ENCODE measurements around the gene SHMT1. TPM values are rescaled to one million over a fixed set of nuclear protein-coding genes. Genes with fewer than 3 reads are reported as not detected.

SHMT1 gene
- total RNA-seq, 1 donor from 2014 or later: 3.9 TPM

- H3K4me1 Mint-ChIP-seq (ENCODE audit: low read depth): no peaks in the 10 kb centered on the region
- H3K36me3 Mint-ChIP-seq (ENCODE audit: low read depth): peaks cover 34% of the 10 kb centered on the region
- no peak overlapping the region for H3K27ac Mint-ChIP-seq (ENCODE audit: unreplicated experiment)
- no peak for DNase-seq (ENCODE audit: low spot score)
- no peak for TF ChIP-seq CTCF (IDR thresholded peaks at IDR 0.05)
- H3K27me3 Mint-ChIP-seq (ENCODE audit: low read depth): no peaks in the 10 kb centered on the region
- no peak overlapping the region for H3K4me3 Mint-ChIP-seq (ENCODE audit: unreplicated experiment)
- H3K9me3 Mint-ChIP-seq (ENCODE audit: low read depth): no peaks in the 10 kb centered on the region
Measured at GRCh38 chr17:18280249-18280648, 83.1 kb downstream of the SHMT1 start.

- H3K27me3 Mint-ChIP-seq (ENCODE audit: low read depth): no peaks in the 10 kb centered on the region
- TF ChIP-seq CTCF (IDR thresholded peaks at IDR 0.05): no peak
- DNase-seq (ENCODE audit: low spot score): no peak
- peaks cover 28% of the 10 kb centered on the region for H3K36me3 Mint-ChIP-seq (ENCODE audit: low read depth)
- no peak overlapping the region for H3K4me3 Mint-ChIP-seq (ENCODE audit: unreplicated experiment)
- no peaks in the 10 kb centered on the region for H3K4me1 Mint-ChIP-seq (ENCODE audit: low read depth)
- H3K27ac Mint-ChIP-seq (ENCODE audit: unreplicated experiment): no peak overlapping the region
- no peaks in the 10 kb centered on the region for H3K9me3 Mint-ChIP-seq (ENCODE audit: low read depth)
Measured at GRCh38 chr17:18278867-18279266, 84.5 kb downstream of the SHMT1 start.

Small RNAs within 50 kb of the gene (microRNA-seq; reads per million reads assigned to microRNA genes)
- not detected for gene MIR6778 (ENCODE audit: borderline number of aligned reads)

Other genes with a start within 250 kb of the SHMT1 start
- 101 to 110 TPM (median 108 TPM) in 3 replicates for gene ALKBH5, start 179.7 kb downstream of the SHMT1 start, total RNA-seq
- gene LLGL1, start 137.9 kb downstream of the SHMT1 start, total RNA-seq: 38.7 to 41.8 TPM (median 39.0 TPM) in 3 replicates
- 228 to 244 TPM (median 230 TPM) in 3 replicates for gene FLII, start 104.8 kb downstream of the SHMT1 start, total RNA-seq
- 9.5 to 11.5 TPM (median 10.7 TPM) in 3 replicates for gene MIEF2, start 102.9 kb downstream of the SHMT1 start, total RNA-seq
- gene TOP3A, start 48.6 kb downstream of the SHMT1 start, total RNA-seq: 37.3 to 49.4 TPM (median 37.7 TPM) in 3 replicates
- gene SMCR8, start 48.3 kb downstream of the SHMT1 start, total RNA-seq: 15.5 to 16.1 TPM (median 15.7 TPM) in 3 replicates
- not detected in 3 replicates for gene EVPLL, start 14.2 kb upstream of the SHMT1 start, total RNA-seq
- gene LGALS9C, start 113.2 kb upstream of the SHMT1 start, total RNA-seq: not detected in 3 replicates